Measurements from ENCODE around the gene TBCD.
"Not testable (repeated sequence)": the region's sequence is repeated elsewhere in the genome, so short reads cannot be mapped to it uniquely, and the experiment has no call there.

The TBCD gene

DNA sequence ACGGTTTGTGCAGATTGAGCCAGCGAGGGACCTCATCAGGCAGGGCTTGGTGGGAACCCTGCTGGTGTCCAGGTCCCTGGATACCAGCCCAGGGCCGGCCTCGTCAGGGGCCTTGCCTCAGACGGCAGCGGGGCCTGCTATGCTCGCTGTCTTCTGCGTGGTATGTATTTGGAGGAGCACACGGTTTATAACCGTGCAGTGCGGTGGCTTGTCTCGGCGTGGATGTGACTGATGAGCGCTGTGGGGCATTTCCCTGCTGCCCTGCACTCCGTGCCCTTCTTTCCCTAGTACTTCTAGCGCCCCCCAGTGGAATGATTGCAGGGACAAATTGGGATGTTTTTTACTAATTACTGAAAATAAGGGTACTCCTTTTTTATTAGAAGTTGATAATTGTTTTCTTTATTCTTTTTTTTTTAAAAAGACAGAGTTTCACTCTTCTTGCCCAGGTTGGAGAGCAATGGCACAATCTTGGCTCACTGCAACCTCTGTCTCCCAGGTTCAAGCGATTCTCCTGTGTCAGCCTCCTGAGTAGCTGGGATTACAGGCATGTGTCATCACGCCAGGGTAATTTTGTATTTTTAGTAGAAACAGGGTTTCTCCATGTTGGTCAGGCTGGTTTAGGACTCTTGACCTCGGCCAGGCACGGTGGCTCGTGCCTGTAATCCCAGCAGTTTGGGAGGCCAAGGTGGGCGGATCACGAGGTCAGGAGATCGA is 15.3 kb downstream of the TBCD start:
- DNase-seq (ENCODE audit: low read depth), result peak; percentile 30

DNA sequence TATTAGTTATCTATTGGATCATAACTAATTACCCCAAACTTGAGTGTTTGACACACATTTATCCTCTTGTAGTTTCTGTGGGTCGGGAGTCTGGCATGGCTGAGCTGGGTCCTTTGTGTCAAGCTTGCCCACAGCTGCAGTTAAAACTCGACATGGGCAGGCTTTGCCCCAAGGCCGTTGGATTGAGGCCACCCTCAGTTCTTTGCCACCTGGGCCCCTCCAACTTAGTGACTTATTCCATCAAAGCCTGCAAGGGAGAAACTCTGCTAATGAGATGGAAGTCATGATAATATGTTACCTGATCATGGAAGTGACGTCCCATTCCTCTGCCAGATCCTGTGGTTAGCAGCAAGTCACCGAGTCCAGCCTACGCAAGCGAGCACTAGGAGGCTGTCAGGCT is 17.2 kb downstream of the TBCD start:
- no peak for DNase-seq (ENCODE audit: low read depth)

DNA sequence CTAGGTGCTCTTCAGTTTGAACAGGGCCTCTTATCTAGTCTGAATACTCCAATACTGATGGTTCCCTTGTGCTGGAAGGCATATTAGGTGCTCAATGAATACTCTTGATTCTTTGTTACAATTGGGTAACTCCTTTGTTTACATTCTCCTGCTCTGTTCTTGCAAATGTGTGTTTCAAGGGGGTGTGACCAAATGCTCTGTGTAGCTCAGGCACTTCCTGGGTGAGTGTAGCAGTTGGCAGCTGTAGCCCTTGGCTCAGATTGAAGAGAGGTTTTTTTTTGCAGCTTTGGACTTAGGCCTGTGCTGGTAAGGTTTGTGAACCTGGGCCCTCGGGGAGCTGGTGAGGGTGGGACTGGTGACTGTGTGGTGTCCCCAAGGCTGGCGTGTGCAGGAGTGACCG is 20.2 kb downstream of the TBCD start:
- DNase-seq (ENCODE audit: low read depth), result no peak

DNA sequence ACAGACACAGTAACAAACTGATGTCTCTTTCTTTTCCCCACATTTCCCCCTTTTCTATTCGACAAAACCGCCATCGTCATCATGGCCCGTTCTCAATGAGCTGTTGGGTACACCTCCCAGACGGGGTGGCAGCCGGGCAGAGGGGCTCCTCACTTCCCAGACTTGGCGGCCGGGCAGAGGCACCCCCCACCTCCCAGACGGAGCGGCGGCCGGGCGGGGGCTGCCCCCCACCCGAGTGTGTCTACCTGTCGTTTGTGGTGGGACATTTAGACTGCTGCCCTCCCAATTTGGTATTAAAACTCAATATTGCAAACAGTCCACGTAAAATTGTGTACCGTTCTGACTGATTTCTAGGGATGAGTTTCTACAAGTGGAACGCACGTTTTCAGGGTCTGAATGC is 22.6 kb downstream of the TBCD start:
- not testable (repeated sequence) for DNase-seq (ENCODE audit: low read depth)

DNA sequence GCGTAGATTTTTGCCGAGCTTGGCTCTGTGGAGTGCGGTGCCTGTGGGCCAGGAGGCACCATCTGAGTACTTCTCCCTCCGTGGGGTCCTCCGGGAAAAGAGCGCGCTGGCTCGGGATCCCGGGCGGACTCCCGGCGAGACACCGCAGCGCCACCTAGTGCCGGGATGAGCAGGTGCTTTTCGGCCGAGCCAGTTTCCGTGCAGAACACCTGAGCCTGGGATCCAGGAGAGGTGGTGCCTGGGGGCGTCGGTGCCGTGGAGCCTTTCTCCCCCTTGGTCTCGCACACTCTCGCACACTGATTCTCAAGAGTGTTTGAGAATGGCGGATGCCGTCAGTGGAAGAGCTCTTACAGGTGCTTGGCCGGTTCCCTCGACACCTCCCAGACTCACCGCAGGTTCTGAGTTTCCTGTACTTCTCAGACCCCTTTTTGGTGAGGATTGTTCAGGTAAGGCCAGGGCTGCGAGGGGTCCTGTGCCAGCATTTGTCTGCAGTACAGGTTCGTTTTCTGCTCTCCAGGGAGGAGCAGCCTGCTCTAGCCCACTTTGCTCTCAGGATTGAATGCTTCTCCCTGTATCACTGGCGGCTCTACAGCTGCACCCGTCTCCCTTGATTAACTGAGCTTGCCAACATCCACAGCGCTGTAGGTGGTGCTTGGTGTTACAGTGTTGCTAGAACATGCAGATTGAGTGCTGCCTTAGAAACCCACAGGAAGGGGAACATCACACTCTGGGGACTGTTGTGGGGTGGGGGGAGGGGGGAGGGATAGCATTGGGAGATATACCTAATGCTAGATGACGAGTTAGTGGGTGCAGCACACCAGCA is 23.3 kb downstream of the TBCD start:
- DNase-seq (ENCODE audit: low read depth), result no peak

DNA sequence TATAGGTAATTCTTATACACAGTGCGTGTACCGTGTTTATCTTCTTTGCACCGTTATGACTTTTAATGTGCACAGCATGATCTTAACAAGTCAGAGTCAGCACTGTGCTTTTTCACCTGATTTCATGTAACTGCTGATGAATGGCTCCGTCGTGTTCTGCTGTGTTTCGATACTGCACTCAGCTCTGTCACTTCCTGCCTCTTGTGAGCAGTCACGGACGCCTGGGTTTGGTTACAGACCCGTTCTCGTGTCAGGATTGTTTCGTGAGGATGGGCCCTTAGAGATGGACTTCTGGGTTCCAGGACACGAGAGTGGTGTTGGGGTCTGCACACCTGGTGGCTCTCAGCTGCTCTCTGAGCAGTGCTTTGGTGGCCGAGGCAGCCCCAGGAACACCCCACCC is 24.6 kb downstream of the TBCD start:
- DNase-seq (ENCODE audit: low read depth), result no peak

DNA sequence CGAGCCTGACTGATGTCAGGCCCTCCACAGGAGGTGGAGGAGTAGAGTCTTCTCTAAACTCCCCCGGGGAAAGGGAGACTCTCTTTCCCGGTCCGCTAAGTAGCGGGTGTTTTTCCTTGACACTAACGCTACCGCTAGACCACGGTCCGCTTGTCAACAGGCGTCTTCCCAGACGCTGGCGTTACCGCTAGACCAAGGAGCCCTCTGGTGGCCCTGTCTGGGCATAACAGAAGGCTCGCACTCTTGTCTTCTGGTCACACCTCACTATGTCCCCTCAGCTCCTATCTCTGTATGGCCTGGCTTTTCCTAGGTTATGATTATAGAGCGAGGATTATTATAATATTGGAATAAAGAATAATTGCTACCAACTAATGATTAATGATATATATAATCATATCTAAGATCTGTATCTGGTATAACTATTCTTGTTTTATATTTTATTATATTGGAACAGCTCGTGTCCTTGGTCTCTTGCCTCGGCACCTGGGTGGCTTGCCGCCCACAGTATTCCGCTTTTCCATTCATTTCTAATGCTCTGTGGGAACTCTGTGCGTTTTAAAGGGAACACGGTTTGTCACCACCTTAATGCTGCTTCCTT is 26.0 kb downstream of the TBCD start:
- not testable (repeated sequence) for DNase-seq (ENCODE audit: low read depth)

DNA sequence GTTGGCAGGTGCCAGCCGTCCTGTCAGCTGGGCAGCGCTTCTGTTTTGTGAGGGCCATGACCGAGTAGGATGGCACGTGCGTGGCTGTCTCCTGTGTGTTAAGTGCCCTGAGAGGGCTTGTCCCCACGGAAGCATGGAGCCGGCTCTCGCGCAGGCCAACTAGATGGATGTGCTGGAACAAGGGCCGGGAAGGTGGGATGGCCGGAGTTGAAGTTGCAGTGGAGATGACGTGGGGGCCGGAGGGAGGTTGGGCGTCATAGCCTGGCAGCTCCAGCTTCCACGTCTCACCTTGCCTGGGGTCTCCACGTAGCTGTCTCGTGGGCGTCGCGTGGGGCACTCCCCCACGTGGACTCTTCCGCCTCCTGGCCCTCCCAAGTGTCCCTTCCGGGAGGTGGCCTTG is 27.7 kb downstream of the TBCD start:
- no peak for DNase-seq (ENCODE audit: low read depth)

DNA sequence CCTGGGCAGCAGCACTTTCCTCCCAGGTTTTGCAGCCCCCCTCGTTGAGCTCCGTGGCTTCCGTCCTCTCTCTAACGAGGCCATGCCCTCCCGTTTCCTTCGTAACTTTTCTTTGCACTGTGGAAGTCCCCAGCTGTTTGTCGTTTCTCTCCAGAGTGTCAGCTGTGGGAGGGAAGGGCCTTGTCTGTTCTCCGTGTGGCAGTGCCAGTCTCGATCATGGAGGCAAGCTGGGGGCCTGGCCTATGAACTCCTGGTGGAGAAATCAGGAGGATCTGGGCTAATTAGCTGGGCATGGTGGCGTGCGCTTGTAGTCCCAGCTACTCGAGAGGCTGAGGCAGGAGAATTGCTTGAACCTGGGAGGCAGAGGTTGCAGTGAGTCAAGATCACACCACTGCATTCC is 28.3 kb downstream of the TBCD start:
- no peak for DNase-seq (ENCODE audit: low read depth)

DNA sequence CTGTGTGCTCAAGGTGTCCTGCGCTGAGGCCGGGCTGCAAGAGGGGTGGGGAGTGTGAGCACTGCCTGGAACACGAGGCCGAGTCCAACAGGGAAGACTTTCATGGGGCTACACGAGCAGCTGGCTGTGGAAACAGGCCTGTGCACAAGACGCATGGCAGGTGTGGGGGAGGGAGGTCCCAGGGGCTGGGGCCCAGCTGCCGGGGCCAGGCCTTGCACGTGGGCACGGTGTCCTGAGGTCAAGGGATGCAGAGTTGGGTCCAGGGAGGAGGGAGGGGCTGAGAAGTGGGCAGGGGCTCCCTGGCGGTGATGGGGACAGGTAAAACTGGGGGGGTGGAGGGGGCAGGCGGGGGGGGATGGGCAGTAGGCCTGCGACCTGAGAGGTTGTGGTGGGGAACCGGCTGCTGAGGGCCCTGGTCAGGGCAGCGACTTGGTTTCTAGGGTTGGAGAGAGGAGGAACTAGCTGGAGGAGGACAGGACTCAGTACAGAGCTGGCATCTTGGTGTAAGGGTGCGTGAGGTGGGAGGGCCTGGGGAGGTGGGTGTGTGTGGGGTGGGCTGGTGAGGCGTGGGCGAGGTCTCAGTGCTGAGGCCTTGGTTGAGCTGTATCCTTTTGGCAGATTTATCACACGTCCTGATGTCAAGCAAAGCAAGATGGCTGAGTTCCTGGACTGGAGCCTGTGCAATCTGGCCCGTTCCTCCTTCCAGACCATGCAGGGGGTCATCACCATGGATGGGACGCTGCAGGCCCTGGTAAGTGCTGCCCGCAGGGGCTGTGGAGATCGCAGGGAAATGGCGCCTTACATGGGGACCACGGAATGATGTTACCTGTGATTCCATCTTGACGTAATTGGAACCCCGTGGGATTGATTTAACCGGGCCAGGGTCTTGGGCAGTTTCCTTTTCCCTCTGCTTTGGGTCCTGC is 29.4 kb downstream of the TBCD start:
- DNase-seq (ENCODE audit: low read depth), result no peak

DNA sequence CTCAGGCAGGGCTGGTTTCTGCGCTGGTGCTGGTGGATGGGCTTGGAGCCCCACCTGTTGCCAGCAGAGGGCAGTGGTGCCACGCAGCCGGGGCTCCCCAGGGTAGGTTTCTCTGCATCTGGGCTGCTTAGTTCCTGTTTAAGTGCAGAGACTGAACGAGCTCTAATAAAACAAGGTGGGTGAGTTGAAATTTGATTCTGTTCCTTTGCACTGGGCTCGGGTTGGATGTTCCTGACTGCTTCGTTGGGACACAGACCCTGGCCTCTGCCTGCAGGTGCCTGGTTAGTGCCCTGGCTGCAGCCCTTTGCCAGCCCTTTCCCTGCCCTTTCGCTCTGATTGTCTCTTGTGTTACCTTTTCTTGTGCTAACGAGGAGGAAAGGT is 30.0 kb downstream of the TBCD start:
- DNase-seq (ENCODE audit: low read depth), result peak; percentile 74

DNA sequence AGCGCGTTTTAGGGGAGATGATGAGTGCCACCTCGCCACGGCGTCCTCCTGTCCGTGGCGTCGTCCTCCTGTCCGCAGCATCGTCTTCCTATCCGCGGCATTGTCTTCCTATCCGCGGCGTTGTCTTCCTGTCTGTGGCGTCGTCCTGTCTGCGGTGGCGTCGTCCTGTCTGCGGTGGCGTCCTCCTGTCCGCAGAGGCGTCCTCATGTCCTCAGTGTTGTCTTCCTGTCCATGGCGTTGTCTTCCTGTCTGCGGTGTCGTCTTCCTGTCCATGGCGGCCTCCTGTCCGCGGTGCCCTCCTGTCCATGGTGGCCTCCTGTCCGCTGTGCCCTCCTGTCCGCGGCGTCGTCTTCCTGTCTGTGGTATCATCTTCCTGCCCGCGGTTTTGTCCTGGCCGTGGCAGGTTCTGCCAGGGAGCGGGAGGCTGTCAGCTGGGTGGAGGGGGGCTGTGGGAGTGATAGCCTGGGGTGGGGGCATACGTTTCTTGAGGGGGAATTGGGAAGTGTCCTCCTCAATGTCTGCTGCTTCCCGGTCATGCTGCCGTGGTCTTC is 30.9 kb downstream of the TBCD start:
- no peak for DNase-seq (ENCODE audit: low read depth)

DNA sequence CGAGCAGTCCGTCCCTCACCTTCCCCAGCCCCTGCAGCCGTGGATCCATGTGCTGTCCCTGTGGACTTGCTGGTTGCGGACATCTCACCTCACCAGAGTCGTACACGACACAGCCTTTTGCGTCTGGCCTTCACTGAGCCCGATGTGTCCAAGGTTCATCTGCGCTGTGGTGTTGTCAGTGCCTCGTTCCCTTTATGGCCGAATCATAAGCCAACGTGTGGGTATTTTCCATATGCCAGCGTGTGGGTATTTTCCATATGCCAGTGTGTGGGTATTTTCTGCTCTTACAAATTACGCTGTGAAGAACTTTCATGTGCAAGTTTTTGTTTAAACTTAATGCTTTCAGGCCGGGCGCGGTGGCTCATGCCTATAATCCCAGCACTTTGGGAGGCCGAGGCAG is 31.6 kb downstream of the TBCD start:
- no peak for DNase-seq (ENCODE audit: low read depth)

DNA sequence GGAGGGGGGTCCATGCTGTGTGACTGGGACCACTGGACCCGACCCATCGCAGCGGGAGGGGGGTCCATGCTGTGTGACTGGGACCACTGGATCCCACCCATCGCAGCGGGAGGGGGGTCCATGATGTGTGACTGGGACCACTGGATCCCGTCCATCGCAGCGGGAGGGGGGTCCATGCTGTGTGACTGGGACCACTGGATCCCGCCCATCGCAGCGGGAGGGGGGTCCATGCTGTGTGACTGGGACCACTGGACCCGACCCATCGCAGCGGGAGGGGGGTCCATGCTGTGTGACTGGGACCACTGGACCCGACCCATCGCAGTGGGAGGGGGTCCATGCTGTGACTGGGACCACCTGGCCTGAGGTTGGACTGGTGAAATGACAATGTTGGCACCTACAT is 33.7 kb downstream of the TBCD start:
- not testable (repeated sequence) for DNase-seq (ENCODE audit: low read depth)

DNA sequence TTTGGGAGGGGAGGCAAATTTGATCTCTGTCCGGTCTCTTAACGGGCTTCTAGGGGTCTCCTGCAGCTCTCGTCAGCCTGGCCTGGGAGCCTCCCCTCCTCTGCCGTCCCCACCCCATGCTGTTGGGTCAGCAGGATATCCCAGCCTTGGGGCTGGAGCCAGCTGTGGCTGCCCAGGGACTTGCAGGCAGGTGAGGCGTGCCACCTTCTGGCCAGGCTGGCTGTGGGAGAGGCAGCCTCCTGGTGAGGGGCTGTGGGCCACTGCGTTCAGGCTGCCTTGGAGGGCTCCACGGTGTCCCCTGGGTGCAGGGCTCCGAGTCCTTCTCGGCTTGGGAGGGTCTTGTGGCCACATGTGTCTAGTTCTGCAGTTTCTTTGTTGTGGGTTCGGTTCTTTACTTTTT is 34.6 kb downstream of the TBCD start:
- DNase-seq (ENCODE audit: low read depth), result no peak

DNA sequence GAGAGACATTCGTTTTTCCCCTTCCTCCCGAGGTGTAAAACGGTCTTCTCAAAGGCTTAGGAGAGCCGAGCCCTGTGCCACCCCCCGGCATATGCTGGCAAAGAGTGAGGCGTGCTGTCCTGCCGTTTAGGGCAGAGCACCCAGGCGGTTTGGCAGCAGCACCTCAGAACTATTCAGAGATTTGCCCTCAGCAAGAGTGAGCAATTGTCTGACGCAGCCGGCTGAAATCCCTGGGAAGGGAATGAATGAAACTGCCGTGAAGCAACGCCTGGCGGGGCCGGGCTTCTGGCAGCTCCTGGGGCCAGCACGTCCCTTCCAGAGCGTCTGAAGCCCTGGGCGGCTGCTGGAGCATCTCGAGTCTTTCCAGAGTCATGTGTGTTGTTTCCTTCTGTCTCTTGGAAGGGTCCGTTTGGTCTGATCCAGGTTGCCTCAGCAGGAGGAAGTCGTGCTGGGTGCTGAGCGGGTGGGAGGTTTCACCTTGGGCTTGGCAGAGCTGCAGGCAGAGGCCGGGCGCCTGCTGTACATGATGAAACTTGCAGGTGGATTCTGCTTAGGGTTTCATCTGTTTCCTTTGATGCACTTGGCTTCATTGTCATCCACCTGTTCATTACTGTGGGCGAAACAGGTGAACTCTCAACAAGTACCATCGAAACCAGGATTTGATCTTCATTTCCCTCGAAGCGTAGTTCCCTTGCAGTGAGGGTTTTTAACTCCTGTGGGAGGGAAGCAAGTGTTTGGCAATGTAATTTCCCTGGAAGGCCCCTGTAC is 35.4 kb downstream of the TBCD start:
- no peak for DNase-seq (ENCODE audit: low read depth)

DNA sequence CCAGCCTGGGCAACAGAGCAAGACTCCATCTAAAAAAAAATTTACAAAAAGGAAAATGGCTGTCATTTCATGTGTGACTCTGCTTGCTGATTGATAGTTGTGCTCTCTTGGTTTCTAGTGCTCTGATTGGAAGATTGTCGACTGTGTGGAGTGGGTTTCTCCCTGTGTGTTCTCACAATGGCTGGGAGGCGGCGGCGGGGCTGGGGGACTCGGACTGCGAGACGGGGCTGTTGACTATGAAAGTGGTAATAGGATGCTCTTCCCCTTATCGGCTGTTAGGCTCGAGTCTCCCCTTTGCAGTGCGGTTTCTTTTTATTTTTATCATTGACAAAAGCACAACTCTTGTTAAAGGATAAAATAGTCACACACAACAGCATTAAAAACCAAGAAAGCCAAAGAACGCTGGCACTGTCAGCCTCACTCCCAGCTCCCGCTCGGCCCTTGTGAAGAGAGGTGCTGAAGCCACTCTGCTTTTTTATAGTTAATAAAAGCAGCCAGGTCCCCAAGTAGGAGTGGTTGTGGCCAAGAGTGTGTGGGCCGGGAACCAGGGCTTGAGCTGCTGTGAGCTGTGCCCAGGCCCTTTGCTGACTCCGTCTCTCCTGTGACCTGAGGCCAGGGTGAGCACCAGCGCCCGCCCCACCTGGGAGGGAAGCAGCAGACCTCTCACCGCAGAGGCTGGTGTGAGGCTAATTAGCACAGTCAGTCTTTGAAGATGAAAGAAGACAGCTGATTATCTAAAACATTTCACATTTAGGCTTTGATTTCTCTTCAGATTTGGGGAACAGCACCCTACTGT is 36.5 kb downstream of the TBCD start:
- no peak for DNase-seq (ENCODE audit: low read depth)

DNA sequence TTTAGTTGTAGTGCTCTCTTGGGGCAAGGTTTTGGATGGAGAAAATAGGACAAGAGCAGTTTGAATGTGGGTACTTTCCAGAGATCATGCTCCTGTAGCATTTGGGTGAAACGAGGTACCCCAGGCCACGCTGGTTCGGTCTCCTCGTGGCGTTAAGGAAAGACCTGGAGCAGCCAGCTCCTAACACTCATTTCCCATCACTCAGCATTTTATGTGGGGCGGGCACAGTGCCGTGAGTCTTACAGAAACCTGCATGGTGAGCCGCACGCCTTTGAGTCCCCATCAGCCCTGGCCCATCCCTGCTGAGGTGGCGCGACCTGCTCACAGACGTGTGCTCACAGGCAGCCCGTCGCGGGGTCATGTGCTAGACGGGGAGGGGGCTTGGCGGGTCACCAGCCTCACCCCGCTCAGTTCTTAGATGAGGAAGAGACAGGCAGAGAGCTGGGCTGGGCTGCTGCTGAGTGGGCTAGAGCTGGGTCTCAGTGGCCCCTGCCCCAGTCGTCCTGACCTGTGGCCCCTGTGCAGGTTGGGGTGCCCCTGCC is 37.3 kb downstream of the TBCD start:
- no peak for DNase-seq (ENCODE audit: low read depth)

DNA sequence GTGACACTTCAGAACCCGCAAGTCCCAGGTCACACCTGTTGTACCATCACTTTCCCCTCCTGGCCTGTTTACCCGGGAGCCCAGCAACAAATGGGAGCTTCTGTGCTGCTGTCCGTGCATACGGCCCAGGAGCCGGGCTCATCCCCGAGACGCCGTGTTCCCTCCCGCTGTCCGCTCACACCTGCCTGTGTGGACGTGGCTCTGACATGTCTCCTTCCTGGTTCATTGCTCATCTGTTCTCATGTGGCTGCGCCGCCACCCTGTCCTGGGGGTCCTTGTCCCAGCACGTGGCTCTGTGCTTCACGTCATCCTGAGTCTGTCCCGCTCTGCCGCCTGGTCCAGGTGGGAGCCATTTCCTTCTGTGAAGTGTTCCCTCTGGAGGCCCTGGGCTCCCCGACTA is 37.9 kb downstream of the TBCD start:
- no peak for DNase-seq (ENCODE audit: low read depth)

DNA sequence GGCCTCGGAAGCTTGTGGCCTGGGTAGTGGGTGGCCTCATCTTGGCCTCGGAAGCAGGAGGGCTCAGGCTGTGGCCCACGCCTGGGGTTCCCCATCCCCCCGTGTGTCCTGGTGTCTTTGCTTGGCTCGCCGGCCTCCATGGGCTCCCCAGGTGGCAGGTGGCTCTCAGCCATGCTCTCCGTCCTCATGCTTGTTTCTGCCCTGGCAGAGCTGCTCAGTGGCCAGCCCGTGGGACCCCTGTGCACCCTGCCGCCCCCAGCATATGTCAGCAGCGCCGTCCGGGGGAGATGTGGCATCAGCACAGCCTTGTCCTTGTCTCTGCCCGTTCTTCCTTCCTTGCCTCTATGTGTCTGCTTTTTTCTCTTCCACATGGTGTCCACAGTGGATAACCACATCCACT is 38.5 kb downstream of the TBCD start:
- DNase-seq (ENCODE audit: low read depth), result no peak

Measured in stimulated activated CD8-positive, alpha-beta memory T cell treated with anti-CD3 and anti-CD28 coated beads, Interleukin-15, amount 100 ng/mL, for 1 hour (primary cell).